ENCODE measurements around the gene TFAP2E.
"Not testable (repeated sequence)": the region's sequence is repeated elsewhere in the genome, so short reads cannot be mapped to it uniquely, and the experiment has no call there.

The TFAP2E gene

GRCh38 chr1:35574655-35575415, 1.7 kb downstream of the TFAP2E start:
- no peak for DNase-seq

GRCh38 chr1:35575416-35575958, 2.4 kb downstream of the TFAP2E start:
- DNase-seq: no peak

- no peak for DNase-seq
These were observed 3.1 kb downstream of the TFAP2E start for GRCh38 chr1:35576061-35576765.

- DNase-seq: not testable (repeated sequence)
These were observed 3.6 kb downstream of the TFAP2E start for GRCh38 chr1:35576766-35577070.

GRCh38 chr1:35577071-35577998, 4.2 kb downstream of the TFAP2E start:
- DNase-seq: peak; percentile 81

- no peak for DNase-seq
These were observed 7.9 kb downstream of the TFAP2E start for GRCh38 chr1:35580949-35581388.

- not testable (repeated sequence) for DNase-seq
These were observed 8.5 kb downstream of the TFAP2E start for GRCh38 chr1:35581621-35582020.

GRCh38 chr1:35585281-35585680, 12.2 kb downstream of the TFAP2E start:
- no peak for DNase-seq

GRCh38 chr1:35585805-35586204, 12.7 kb downstream of the TFAP2E start:
- DNase-seq: not testable (repeated sequence)

GRCh38 chr1:35586808-35587207, 13.7 kb downstream of the TFAP2E start:
- DNase-seq: no peak

GRCh38 chr1:35587736-35588135, 14.6 kb downstream of the TFAP2E start:
- DNase-seq: no peak

- DNase-seq: no peak
These were observed 15.2 kb downstream of the TFAP2E start for GRCh38 chr1:35588197-35588910.

GRCh38 chr1:35589516-35590427, 16.7 kb downstream of the TFAP2E start:
- DNase-seq: no peak

GRCh38 chr1:35590476-35591040, 17.4 kb downstream of the TFAP2E start:
- DNase-seq: no peak

GRCh38 chr1:35591211-35591610, 18.1 kb downstream of the TFAP2E start:
- DNase-seq: no peak

GRCh38 chr1:35592991-35593769, 20.1 kb downstream of the TFAP2E start:
- no peak for DNase-seq

GRCh38 chr1:35594005-35594760, 21.1 kb downstream of the TFAP2E start:
- DNase-seq: no peak

- no peak for DNase-seq
These were observed 22.6 kb downstream of the TFAP2E start for GRCh38 chr1:35595684-35596083.

- DNase-seq: no peak
These were observed 24.8 kb downstream of the TFAP2E start for GRCh38 chr1:35597870-35598269.

Data from KG1 (cell line).